DND-41 (cell line): ENCODE measurements around the gene KLK15.

Experiments used
- ATAC-seq: fragments of 200-7000 bp; cut with Tn5 transposase; 3 replicates; pipeline ENCODE4 v1.9.1; 2021; ENCODE audit warnings: low read depth; ENCODE audit not compliant: insufficient read depth
- DNase-seq: peaks from one replicate; pipeline ENCODE4 v3.0.0-alpha.2; 2020
- H2AFZ ChIP-seq: 2 replicates; pipeline ENCODE4 v1.6.0; 2012; ENCODE audit warnings: low read depth, low read length
- H3K27ac ChIP-seq: 2 replicates; pipeline ENCODE4 v1.5.1; 2012; ENCODE audit warnings: low read length, inconsistent platforms
- H3K27me3 ChIP-seq: fragments of 200-600 bp; sonication (generic); 2 replicates; pipeline ENCODE4 v1.6.0; 2012; ENCODE audit warnings: low read length, mild to moderate bottlenecking, inconsistent platforms; ENCODE audit not compliant: insufficient read depth, poor library complexity
- H3K36me3 ChIP-seq: 2 replicates; pipeline ENCODE4 v1.5.1; 2012; ENCODE audit warnings: low read length, inconsistent platforms; ENCODE audit not compliant: insufficient read depth
- H3K4me1 ChIP-seq: 2 replicates; pipeline ENCODE4 v1.5.1; 2012; ENCODE audit warnings: mild to moderate bottlenecking, low read length; ENCODE audit not compliant: insufficient read depth
- H3K4me2 ChIP-seq: 2 replicates; pipeline ENCODE4 v1.6.0; 2012; ENCODE audit warnings: mild to moderate bottlenecking, moderate library complexity, low read length, inconsistent platforms; ENCODE audit not compliant: insufficient read depth
- H3K4me3 ChIP-seq, 2 experiments: fragments of 200-600 bp in 1 of 2; shearing (Covaris generic) in 1 of 2; 2 replicates each; pipeline ENCODE4 v1.5.1; 2012 to 2016; ENCODE audit warnings: inconsistent platforms in 2 of 2, low read length in 2 of 2, mild to moderate bottlenecking in 2 of 2, low read depth in 1 of 2, moderate library complexity in 1 of 2
- H3K79me2 ChIP-seq: 2 replicates; pipeline ENCODE4 v1.6.0; 2012; ENCODE audit warnings: low read length, inconsistent platforms; ENCODE audit not compliant: insufficient read depth
- H3K9ac ChIP-seq: 2 replicates; pipeline ENCODE4 v1.6.0; 2012; ENCODE audit warnings: low read depth, mild to moderate bottlenecking, inconsistent platforms, low read length, moderate library complexity
- H3K9me3 ChIP-seq: 2 replicates; pipeline ENCODE4 v1.5.1; 2012; ENCODE audit warnings: low read length, moderate library complexity, mild to moderate bottlenecking, inconsistent platforms; ENCODE audit not compliant: insufficient read depth, severe bottlenecking
- H4K20me1 ChIP-seq: 2 replicates; pipeline ENCODE4 v1.6.0; 2012; ENCODE audit warnings: low read length; ENCODE audit not compliant: insufficient read depth
- CTCF ChIP-seq: IDR thresholded peaks from 2 replicates; pipeline ENCODE4 v1.5.1; 2012; ENCODE audit warnings: borderline replicate concordance, low read length, moderate library complexity, mild to moderate bottlenecking; ENCODE audit not compliant: poor library complexity, severe bottlenecking; ENCODE audit errors: extremely low read depth
- EZH2 ChIP-seq: IDR thresholded peaks from 3 replicates; pipeline ENCODE4 v1.6.1; 2012; ENCODE audit warnings: borderline replicate concordance, low read depth, mild to moderate bottlenecking, moderate library complexity, low read length, inconsistent platforms; ENCODE audit not compliant: severe bottlenecking

KLK15 gene

GRCh38 chr19:50870417-50871089 is 37.2 kb upstream of the KLK15 start:
- H2AFZ ChIP-seq = no peak overlapping the region

GRCh38 chr19:50869479-50869878 is 36.1 kb upstream of the KLK15 start:
- H3K9ac ChIP-seq = no peak overlapping the region
- H3K4me2 ChIP-seq = no peak overlapping the region
- peaks cover 28% of the 10 kb centered on the region for H3K27me3 ChIP-seq
- no peak for DNase-seq
- ATAC-seq = no peak
- no peak overlapping the region for H3K4me3 ChIP-seq
- no peak overlapping the region for H2AFZ ChIP-seq
- H3K36me3 ChIP-seq = no peaks in the 10 kb centered on the region
- no peak overlapping the region for H3K27ac ChIP-seq
- TF ChIP-seq CTCF (no peak), EZH2 (no peak)
- H3K9me3 ChIP-seq = no peaks in the 10 kb centered on the region
- H3K79me2 ChIP-seq = no peaks in the 10 kb centered on the region
- H3K4me1 ChIP-seq = no peaks in the 10 kb centered on the region
- H4K20me1 ChIP-seq = no peaks in the 10 kb centered on the region

More at GRCh38 chr19:50870417-50871089, 37.2 kb upstream of the KLK15 start:
- ATAC-seq (no peak), DNase-seq (no peak)
- no peaks in the 10 kb centered on the region for H3K9me3 ChIP-seq
- no peaks in the 10 kb centered on the region for H4K20me1 ChIP-seq
- H3K27me3 ChIP-seq = peaks cover 27% of the 10 kb centered on the region
- no peak overlapping the region for H3K4me2 ChIP-seq
- TF ChIP-seq CTCF = no peak
- no peak for TF ChIP-seq EZH2
- no peaks in the 10 kb centered on the region for H3K36me3 ChIP-seq
- H3K9ac ChIP-seq = no peak overlapping the region
- H3K79me2 ChIP-seq = no peaks in the 10 kb centered on the region
- H3K4me1 ChIP-seq = no peaks in the 10 kb centered on the region
- H3K27ac ChIP-seq = no peak overlapping the region
- H3K4me3 ChIP-seq = no peak overlapping the region

GRCh38 chr19:50861496-50862286 is 28.3 kb upstream of the KLK15 start:
- no peak overlapping the region for H3K9ac ChIP-seq
- no peak overlapping the region for H3K4me3 ChIP-seq
- H3K4me2 ChIP-seq = no peak overlapping the region
- DNase-seq = no peak
- H3K27me3 ChIP-seq = peaks cover 9% of the 10 kb centered on the region
- H4K20me1 ChIP-seq = no peaks in the 10 kb centered on the region
- H3K27ac ChIP-seq = no peak overlapping the region
- no peaks in the 10 kb centered on the region for H3K4me1 ChIP-seq
- TF ChIP-seq EZH2 = no peak
- TF ChIP-seq CTCF = no peak
- peaks cover 6% of the 10 kb centered on the region for H3K9me3 ChIP-seq
- H2AFZ ChIP-seq = no peak overlapping the region
- no peaks in the 10 kb centered on the region for H3K79me2 ChIP-seq
- no peaks in the 10 kb centered on the region for H3K36me3 ChIP-seq
- no peak for ATAC-seq
